ENCODE measurements around the gene TLDC2.

DNA sequence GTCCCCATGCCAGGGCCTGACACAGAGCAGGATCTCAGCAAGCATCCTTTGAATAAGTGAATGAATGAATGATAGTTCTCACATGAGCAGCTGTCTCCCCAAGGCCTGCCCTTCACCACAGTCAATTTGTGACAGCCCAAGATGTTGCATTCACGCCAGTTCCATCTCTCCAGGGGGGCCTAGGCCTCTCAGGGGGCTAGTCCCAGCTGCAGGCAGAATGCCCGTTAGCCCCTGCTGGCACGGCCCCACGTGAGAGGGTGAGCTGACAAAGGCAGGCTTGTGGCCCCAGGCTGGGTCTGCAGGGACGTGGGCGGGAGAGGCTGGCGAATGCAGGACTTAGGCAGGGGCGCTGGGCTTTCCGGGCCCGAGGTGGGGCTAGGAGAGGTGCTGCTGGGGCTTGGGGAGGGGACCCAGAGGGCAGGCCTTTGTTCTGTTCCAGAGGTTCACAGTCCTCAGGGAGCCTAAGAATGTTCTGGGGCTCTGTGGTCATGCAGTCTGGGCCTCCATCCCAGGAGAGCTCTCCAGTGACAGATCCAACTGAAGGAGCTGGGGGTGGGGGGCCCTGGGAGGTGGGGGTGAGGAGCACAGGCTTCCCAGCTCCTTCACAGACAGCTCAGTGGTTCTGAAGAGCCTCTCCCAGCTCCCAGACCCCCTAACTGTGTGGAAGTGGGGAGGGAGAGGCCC lies 30.5 kb upstream of the TLDC2 start:
- TF ChIP-seq, protein P1, sequence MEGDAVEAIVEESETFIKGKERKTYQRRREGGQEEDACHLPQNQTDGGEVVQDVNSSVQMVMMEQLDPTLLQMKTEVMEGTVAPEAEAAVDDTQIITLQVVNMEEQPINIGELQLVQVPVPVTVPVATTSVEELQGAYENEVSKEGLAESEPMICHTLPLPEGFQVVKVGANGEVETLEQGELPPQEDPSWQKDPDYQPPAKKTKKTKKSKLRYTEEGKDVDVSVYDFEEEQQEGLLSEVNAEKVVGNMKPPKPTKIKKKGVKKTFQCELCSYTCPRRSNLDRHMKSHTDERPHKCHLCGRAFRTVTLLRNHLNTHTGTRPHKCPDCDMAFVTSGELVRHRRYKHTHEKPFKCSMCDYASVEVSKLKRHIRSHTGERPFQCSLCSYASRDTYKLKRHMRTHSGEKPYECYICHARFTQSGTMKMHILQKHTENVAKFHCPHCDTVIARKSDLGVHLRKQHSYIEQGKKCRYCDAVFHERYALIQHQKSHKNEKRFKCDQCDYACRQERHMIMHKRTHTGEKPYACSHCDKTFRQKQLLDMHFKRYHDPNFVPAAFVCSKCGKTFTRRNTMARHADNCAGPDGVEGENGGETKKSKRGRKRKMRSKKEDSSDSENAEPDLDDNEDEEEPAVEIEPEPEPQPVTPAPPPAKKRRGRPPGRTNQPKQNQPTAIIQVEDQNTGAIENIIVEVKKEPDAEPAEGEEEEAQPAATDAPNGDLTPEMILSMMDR (IDR thresholded peaks at IDR 0.05; ENCODE audit: control extremely low read depth in 1 of 3, insufficient read depth in 1 of 3, low read depth in 1 of 3, low read length in 3 of 3): no peak
- TF ChIP-seq SIX5 (IDR thresholded peaks at IDR 0.05; ENCODE audit: low read depth, low read length) (no peak), POLR2A (IDR thresholded peaks at IDR 0.05; ENCODE audit: control extremely low read depth in 1 of 2, low read depth in 2 of 2, low read length in 2 of 2) (no peak), EP300 (IDR thresholded peaks at IDR 0.05; ENCODE audit: borderline replicate concordance in 1 of 2, low read depth in 2 of 2, low read length in 2 of 2) (no peak), JUND (IDR thresholded peaks at IDR 0.05; ENCODE audit: low read length) (no peak)
- TF ChIP-seq, protein P2, sequence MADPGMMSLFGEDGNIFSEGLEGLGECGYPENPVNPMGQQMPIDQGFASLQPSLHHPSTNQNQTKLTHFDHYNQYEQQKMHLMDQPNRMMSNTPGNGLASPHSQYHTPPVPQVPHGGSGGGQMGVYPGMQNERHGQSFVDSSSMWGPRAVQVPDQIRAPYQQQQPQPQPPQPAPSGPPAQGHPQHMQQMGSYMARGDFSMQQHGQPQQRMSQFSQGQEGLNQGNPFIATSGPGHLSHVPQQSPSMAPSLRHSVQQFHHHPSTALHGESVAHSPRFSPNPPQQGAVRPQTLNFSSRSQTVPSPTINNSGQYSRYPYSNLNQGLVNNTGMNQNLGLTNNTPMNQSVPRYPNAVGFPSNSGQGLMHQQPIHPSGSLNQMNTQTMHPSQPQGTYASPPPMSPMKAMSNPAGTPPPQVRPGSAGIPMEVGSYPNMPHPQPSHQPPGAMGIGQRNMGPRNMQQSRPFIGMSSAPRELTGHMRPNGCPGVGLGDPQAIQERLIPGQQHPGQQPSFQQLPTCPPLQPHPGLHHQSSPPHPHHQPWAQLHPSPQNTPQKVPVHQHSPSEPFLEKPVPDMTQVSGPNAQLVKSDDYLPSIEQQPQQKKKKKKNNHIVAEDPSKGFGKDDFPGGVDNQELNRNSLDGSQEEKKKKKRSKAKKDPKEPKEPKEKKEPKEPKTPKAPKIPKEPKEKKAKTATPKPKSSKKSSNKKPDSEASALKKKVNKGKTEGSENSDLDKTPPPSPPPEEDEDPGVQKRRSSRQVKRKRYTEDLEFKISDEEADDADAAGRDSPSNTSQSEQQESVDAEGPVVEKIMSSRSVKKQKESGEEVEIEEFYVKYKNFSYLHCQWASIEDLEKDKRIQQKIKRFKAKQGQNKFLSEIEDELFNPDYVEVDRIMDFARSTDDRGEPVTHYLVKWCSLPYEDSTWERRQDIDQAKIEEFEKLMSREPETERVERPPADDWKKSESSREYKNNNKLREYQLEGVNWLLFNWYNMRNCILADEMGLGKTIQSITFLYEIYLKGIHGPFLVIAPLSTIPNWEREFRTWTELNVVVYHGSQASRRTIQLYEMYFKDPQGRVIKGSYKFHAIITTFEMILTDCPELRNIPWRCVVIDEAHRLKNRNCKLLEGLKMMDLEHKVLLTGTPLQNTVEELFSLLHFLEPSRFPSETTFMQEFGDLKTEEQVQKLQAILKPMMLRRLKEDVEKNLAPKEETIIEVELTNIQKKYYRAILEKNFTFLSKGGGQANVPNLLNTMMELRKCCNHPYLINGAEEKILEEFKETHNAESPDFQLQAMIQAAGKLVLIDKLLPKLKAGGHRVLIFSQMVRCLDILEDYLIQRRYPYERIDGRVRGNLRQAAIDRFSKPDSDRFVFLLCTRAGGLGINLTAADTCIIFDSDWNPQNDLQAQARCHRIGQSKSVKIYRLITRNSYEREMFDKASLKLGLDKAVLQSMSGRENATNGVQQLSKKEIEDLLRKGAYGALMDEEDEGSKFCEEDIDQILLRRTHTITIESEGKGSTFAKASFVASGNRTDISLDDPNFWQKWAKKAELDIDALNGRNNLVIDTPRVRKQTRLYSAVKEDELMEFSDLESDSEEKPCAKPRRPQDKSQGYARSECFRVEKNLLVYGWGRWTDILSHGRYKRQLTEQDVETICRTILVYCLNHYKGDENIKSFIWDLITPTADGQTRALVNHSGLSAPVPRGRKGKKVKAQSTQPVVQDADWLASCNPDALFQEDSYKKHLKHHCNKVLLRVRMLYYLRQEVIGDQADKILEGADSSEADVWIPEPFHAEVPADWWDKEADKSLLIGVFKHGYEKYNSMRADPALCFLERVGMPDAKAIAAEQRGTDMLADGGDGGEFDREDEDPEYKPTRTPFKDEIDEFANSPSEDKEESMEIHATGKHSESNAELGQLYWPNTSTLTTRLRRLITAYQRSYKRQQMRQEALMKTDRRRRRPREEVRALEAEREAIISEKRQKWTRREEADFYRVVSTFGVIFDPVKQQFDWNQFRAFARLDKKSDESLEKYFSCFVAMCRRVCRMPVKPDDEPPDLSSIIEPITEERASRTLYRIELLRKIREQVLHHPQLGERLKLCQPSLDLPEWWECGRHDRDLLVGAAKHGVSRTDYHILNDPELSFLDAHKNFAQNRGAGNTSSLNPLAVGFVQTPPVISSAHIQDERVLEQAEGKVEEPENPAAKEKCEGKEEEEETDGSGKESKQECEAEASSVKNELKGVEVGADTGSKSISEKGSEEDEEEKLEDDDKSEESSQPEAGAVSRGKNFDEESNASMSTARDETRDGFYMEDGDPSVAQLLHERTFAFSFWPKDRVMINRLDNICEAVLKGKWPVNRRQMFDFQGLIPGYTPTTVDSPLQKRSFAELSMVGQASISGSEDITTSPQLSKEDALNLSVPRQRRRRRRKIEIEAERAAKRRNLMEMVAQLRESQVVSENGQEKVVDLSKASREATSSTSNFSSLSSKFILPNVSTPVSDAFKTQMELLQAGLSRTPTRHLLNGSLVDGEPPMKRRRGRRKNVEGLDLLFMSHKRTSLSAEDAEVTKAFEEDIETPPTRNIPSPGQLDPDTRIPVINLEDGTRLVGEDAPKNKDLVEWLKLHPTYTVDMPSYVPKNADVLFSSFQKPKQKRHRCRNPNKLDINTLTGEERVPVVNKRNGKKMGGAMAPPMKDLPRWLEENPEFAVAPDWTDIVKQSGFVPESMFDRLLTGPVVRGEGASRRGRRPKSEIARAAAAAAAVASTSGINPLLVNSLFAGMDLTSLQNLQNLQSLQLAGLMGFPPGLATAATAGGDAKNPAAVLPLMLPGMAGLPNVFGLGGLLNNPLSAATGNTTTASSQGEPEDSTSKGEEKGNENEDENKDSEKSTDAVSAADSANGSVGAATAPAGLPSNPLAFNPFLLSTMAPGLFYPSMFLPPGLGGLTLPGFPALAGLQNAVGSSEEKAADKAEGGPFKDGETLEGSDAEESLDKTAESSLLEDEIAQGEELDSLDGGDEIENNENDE (IDR thresholded peaks at IDR 0.05; ENCODE audit: insufficient replicate concordance, low read length): no peak

Measured in H1 (cell line).